ENCODE results near the gene HSPB8.

The HSPB8 gene

GRCh38 chr12:119178544-119179334, at the start of gene HSPB8:
Gene HSPB8, plus strand, starts transcription at chr12:119178931. Its CDS starts 382 bp downstream, at chr12:119179313.
- no peak for DNase-seq

GRCh38 chr12:119129827-119130434, 48.8 kb upstream of the HSPB8 start:
- no peak for DNase-seq

- DNase-seq: no peak
Measured at GRCh38 chr12:119130523-119130922, 48.2 kb upstream of the HSPB8 start.

- DNase-seq: no peak
Measured at GRCh38 chr12:119134284-119135072, 44.3 kb upstream of the HSPB8 start.

GRCh38 chr12:119136811-119137410, 41.8 kb upstream of the HSPB8 start:
- DNase-seq: no peak

GRCh38 chr12:119139448-119139847, 39.3 kb upstream of the HSPB8 start:
- DNase-seq: no peak

- DNase-seq: no peak
Measured at GRCh38 chr12:119145367-119145766, 33.4 kb upstream of the HSPB8 start.

- DNase-seq: no peak
Measured at GRCh38 chr12:119147847-119148448, 30.8 kb upstream of the HSPB8 start.

- DNase-seq: no peak
Measured at GRCh38 chr12:119149270-119149669, 29.5 kb upstream of the HSPB8 start.

GRCh38 chr12:119151445-119152026, 27.2 kb upstream of the HSPB8 start:
- no peak for DNase-seq

- no peak for DNase-seq
Measured at GRCh38 chr12:119153477-119154434, 25.0 kb upstream of the HSPB8 start.

- no peak for DNase-seq
Measured at GRCh38 chr12:119154435-119154818, 24.3 kb upstream of the HSPB8 start.

GRCh38 chr12:119156401-119157044, 22.2 kb upstream of the HSPB8 start:
- no peak for DNase-seq

GRCh38 chr12:119157528-119157927, 21.2 kb upstream of the HSPB8 start:
- DNase-seq: no peak

- no peak for DNase-seq
Measured at GRCh38 chr12:119157978-119158377, 20.8 kb upstream of the HSPB8 start.

GRCh38 chr12:119158402-119158801, 20.3 kb upstream of the HSPB8 start:
- DNase-seq: no peak

- DNase-seq: no peak
Measured at GRCh38 chr12:119159844-119160243, 18.9 kb upstream of the HSPB8 start.

GRCh38 chr12:119167902-119168301, 10.8 kb upstream of the HSPB8 start:
- DNase-seq: no peak

- DNase-seq: no peak
Measured at GRCh38 chr12:119168721-119169120, 10.0 kb upstream of the HSPB8 start.

GRCh38 chr12:119169150-119169549, 9.6 kb upstream of the HSPB8 start:
- DNase-seq: no peak

- no peak for DNase-seq
Measured at GRCh38 chr12:119171291-119171690, 7.4 kb upstream of the HSPB8 start.

Data from activated gamma-delta T cell treated with Interleukin-2 at 50 U/mL for 16 hours (primary cell).